Measurements from ENCODE around the gene PYGO2. TPM values are rescaled to one million over a fixed set of nuclear protein-coding genes. Genes with fewer than 3 reads are reported as not detected.
"Not testable (repeated sequence)": the region's sequence is repeated elsewhere in the genome, so short reads cannot be mapped to it uniquely, and the experiment has no call there.

Gene PYGO2
- total RNA-seq, 1 experiment from 2014 or later, result 32.4 TPM

GRCh38 chr1:154911691-154912550 lies 49.7 kb downstream of the PYGO2 start:
- DNase-seq (ENCODE audit: low read depth), result no peak

GRCh38 chr1:154910851-154911250 lies 50.7 kb downstream of the PYGO2 start:
- no peak for DNase-seq (ENCODE audit: low read depth)

- DNase-seq (ENCODE audit: low read depth), result no peak
Measured at GRCh38 chr1:154908937-154909336, 52.6 kb downstream of the PYGO2 start.

GRCh38 chr1:154908129-154908528 lies 53.5 kb downstream of the PYGO2 start:
- DNase-seq (ENCODE audit: low read depth), result not testable (repeated sequence)

Small RNA genes lying within 50 kb of the gene (small RNA-seq; reads per million reads assigned to genes)
- gene MIR4258 (not detected), gene RF00017 (not detected)

Other genes starting within 250 kb of the PYGO2 start
- 0.20 and 0.34 TPM in 2 replicates for gene KCNN3, start 91.5 kb downstream of the PYGO2 start, total RNA-seq (2014; rRNA removed; shearing (Covaris generic))
- 6.2 and 10.8 TPM in 2 replicates for gene PMVK, start 25.1 kb downstream of the PYGO2 start, total RNA-seq (2014; rRNA removed; shearing (Covaris generic))
- gene PBXIP1, start 5.7 kb downstream of the PYGO2 start, total RNA-seq (2014; rRNA removed; shearing (Covaris generic)), result 12.0 and 13.9 TPM in 2 replicates
- 126 and 173 TPM in 2 replicates for gene SHC1, start 9.0 kb upstream of the PYGO2 start, total RNA-seq (2014; rRNA removed; shearing (Covaris generic))
- 210 and 222 TPM in 2 replicates for gene CKS1B, start 12.9 kb upstream of the PYGO2 start, total RNA-seq (2014; rRNA removed; shearing (Covaris generic))
- 49.5 and 50.0 TPM in 2 replicates for gene FLAD1, start 21.6 kb upstream of the PYGO2 start, total RNA-seq (2014; rRNA removed; shearing (Covaris generic))
- gene LENEP, start 31.8 kb upstream of the PYGO2 start, total RNA-seq (2014; rRNA removed; shearing (Covaris generic)), result 0.64 TPM in 1 of 2 replicates, not detected in the other
- gene ZBTB7B, start 41.0 kb upstream of the PYGO2 start, total RNA-seq (2014; rRNA removed; shearing (Covaris generic)), result 18.9 and 22.2 TPM in 2 replicates
- gene DCST2, start 72.0 kb upstream of the PYGO2 start, total RNA-seq (2014; rRNA removed; shearing (Covaris generic)), result 0.03 TPM in 1 of 2 replicates, not detected in the other
- 0.17 TPM in 1 of 2 replicates, not detected in the other for gene DCST1, start 72.0 kb upstream of the PYGO2 start, total RNA-seq (2014; rRNA removed; shearing (Covaris generic))
- gene ADAM15, start 89.5 kb upstream of the PYGO2 start, total RNA-seq (2014; rRNA removed; shearing (Covaris generic)), result 198 and 262 TPM in 2 replicates
- 8.4 and 11.0 TPM in 2 replicates for gene EFNA4, start 102.0 kb upstream of the PYGO2 start, total RNA-seq (2014; rRNA removed; shearing (Covaris generic))
- gene EFNA3, start 117.1 kb upstream of the PYGO2 start, total RNA-seq (2014; rRNA removed; shearing (Covaris generic)), result 3.3 and 7.0 TPM in 2 replicates
- 1.4 and 3.6 TPM in 2 replicates for gene EFNA1, start 166.1 kb upstream of the PYGO2 start, total RNA-seq (2014; rRNA removed; shearing (Covaris generic))
- 36.9 and 42.2 TPM in 2 replicates for gene SLC50A1, start 174.1 kb upstream of the PYGO2 start, total RNA-seq (2014; rRNA removed; shearing (Covaris generic))
- 36.0 and 42.9 TPM in 2 replicates for gene DPM3, start 178.7 kb upstream of the PYGO2 start, total RNA-seq (2014; rRNA removed; shearing (Covaris generic))
- 126 and 170 TPM in 2 replicates for gene KRTCAP2, start 211.5 kb upstream of the PYGO2 start, total RNA-seq (2014; rRNA removed; shearing (Covaris generic))
- gene TRIM46, start 212.1 kb upstream of the PYGO2 start, total RNA-seq (2014; rRNA removed; shearing (Covaris generic)), result 3.1 and 4.1 TPM in 2 replicates
- 2.7 and 3.1 TPM in 2 replicates for gene THBS3, start 246.1 kb upstream of the PYGO2 start, total RNA-seq (2014; rRNA removed; shearing (Covaris generic))
- gene MTX1, start 246.9 kb upstream of the PYGO2 start, total RNA-seq (2014; rRNA removed; shearing (Covaris generic)), result 50.0 and 54.0 TPM in 2 replicates